GM12873 (cell line): Measurements from ENCODE around the gene WFIKKN2.

Experiments
- CTCF ChIP-seq: IDR thresholded peaks from 2 replicates; pipeline ENCODE4 v1.5.1; 2012; ENCODE audit warnings: low read depth, mild to moderate bottlenecking, moderate library complexity, low read length, control low read depth; ENCODE audit not compliant: insufficient read depth; ENCODE audit errors: missing control alignments

Gene WFIKKN2

GRCh38 chr17:50861334-50861676 is 25.9 kb downstream of the WFIKKN2 start:
- TF ChIP-seq CTCF = no peak

GRCh38 chr17:50861822-50862528 is 26.6 kb downstream of the WFIKKN2 start:
- TF ChIP-seq CTCF = no peak

GRCh38 chr17:50863221-50863843 is 27.9 kb downstream of the WFIKKN2 start:
- TF ChIP-seq CTCF = peak; percentile 74

GRCh38 chr17:50863931-50864330 is 28.5 kb downstream of the WFIKKN2 start:
- no peak for TF ChIP-seq CTCF

- no peak for TF ChIP-seq CTCF
Measured at GRCh38 chr17:50864747-50865059, 29.3 kb downstream of the WFIKKN2 start.

- no peak for TF ChIP-seq CTCF
Measured at GRCh38 chr17:50865060-50865867, 29.9 kb downstream of the WFIKKN2 start.

GRCh38 chr17:50865868-50866260 is 30.5 kb downstream of the WFIKKN2 start:
- no peak for TF ChIP-seq CTCF
